Bronchial epithelial cell (primary cell): Measurements from ENCODE around the gene CCDC85C. TPM values are rescaled to one million over a fixed set of nuclear protein-coding genes. Genes with fewer than 3 reads are reported as not detected.

ENCODE experiments used
- DNase-seq: peaks from one replicate; pipeline ENCODE4 v3.0.0-alpha.2; 2010; ENCODE audit warnings: low read depth
- FAIRE-seq: peaks from 2 replicates; lab custom pipeline; 2011; peaks lifted over from hg19 to GRCh38; lab: Jason Lieb, UNC
- H3K27me3 ChIP-seq: 2 replicates; pipeline ENCODE4 v1.5.1; 2011; ENCODE audit warnings: low read length; ENCODE audit not compliant: control insufficient read depth, insufficient read depth
- H3K36me3 ChIP-seq: 2 replicates; pipeline ENCODE4 v1.5.1; 2011; ENCODE audit warnings: low read length; ENCODE audit not compliant: control insufficient read depth, insufficient read depth
- H3K4me3 ChIP-seq: 2 replicates; pipeline ENCODE4 v1.5.1; 2011; ENCODE audit warnings: mild to moderate bottlenecking, low read depth, low read length, control low read depth
- total RNA-seq: library from RNA; depleted of rRNA; stranded (reverse); fragments of >200 nt; gene quantifications from 2 replicates; pipeline ENCODE4 v1.2.1, GENCODE V29; 2014
- TF ChIP-seq, protein P1 (sequence below): IDR thresholded peaks from 2 replicates; pipeline ENCODE4 v1.5.1; 2011; ENCODE audit warnings: mild to moderate bottlenecking, moderate library complexity, low read length, control low read depth, inconsistent platforms; ENCODE audit not compliant: insufficient read depth, severe bottlenecking

The CCDC85C gene
- total RNA-seq, 1 donor from 2014 or later, result 26.6 TPM

DNA sequence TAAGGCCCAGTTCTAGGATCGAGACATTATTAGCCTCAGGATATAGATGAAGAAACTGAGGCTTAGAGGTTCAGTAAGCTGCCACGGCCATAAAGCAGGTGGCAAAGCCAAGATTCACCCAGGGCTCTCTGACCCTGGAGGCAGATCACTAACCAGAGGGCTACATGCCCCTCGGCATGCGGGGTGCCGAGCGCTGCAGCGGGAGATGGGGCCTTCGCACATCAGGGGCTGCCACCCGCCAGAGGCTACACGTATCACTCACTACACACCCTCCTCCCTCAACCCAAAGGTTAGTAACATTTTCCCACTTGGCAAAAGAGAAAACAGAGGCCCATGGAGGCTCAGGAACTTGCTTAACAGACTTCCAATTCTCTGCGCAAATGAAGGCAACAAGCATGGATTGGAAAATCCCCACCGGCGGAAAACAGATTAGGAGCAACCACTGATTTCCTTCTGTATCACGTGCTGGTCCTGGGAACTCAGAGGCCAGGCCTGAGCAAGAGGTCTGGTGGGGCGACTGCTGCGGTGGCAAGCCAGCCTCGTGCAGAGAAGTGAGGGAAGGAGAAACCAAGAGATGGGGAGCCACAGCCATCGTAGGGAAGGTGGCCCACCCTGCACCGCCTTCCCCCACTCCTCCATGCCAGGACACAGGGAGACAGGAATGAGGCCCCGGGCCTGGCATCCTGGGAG, 6.0 kb downstream of the CCDC85C start:
- Histone ChIP-seq H3K36me3 (no peaks in the 10 kb centered on the region), H3K27me3 (no peaks in the 10 kb centered on the region), H3K4me3 (no peak overlapping the region)
- TF ChIP-seq, protein P1, sequence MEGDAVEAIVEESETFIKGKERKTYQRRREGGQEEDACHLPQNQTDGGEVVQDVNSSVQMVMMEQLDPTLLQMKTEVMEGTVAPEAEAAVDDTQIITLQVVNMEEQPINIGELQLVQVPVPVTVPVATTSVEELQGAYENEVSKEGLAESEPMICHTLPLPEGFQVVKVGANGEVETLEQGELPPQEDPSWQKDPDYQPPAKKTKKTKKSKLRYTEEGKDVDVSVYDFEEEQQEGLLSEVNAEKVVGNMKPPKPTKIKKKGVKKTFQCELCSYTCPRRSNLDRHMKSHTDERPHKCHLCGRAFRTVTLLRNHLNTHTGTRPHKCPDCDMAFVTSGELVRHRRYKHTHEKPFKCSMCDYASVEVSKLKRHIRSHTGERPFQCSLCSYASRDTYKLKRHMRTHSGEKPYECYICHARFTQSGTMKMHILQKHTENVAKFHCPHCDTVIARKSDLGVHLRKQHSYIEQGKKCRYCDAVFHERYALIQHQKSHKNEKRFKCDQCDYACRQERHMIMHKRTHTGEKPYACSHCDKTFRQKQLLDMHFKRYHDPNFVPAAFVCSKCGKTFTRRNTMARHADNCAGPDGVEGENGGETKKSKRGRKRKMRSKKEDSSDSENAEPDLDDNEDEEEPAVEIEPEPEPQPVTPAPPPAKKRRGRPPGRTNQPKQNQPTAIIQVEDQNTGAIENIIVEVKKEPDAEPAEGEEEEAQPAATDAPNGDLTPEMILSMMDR, result no peak
- no peak for FAIRE-seq
- DNase-seq, result no peak

GRCh38 chr14:99596772-99597171, 7.2 kb downstream of the CCDC85C start:
- H3K36me3 ChIP-seq, result no peaks in the 10 kb centered on the region
- no peak overlapping the region for H3K4me3 ChIP-seq
- FAIRE-seq (no peak), DNase-seq (no peak)
- TF ChIP-seq, protein P1, result no peak
- no peaks in the 10 kb centered on the region for H3K27me3 ChIP-seq

GRCh38 chr14:99596071-99596627, 7.9 kb downstream of the CCDC85C start:
- TF ChIP-seq, protein P1, result no peak
- Histone ChIP-seq H3K27me3 (no peaks in the 10 kb centered on the region), H3K4me3 (no peak overlapping the region), H3K36me3 (no peaks in the 10 kb centered on the region)
- FAIRE-seq, result no peak
- DNase-seq, result peak; percentile 27

DNA sequence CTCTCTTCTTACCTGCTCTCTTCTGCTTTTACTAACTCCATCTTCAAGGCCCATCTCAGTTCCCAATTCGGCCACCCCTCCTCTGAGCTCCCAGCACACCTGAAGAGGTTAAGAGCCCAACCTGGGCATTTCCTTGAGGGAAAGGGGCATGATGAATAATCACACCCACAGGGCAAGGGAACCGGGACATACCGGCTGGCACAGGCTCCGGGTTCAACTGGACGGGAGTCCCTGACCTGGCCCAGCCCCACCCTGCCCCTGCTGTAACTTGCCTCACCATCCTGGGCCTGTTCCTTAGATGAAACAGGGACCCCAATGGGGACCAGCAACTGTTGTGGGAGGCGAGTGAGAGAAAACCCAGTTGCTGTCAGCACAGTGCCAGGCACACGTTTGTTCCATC, 8.5 kb downstream of the CCDC85C start:
- DNase-seq (no peak), FAIRE-seq (no peak)
- TF ChIP-seq, protein P1, result no peak
- no peaks in the 10 kb centered on the region for H3K27me3 ChIP-seq
- no peak overlapping the region for H3K4me3 ChIP-seq
- H3K36me3 ChIP-seq, result no peaks in the 10 kb centered on the region

DNA sequence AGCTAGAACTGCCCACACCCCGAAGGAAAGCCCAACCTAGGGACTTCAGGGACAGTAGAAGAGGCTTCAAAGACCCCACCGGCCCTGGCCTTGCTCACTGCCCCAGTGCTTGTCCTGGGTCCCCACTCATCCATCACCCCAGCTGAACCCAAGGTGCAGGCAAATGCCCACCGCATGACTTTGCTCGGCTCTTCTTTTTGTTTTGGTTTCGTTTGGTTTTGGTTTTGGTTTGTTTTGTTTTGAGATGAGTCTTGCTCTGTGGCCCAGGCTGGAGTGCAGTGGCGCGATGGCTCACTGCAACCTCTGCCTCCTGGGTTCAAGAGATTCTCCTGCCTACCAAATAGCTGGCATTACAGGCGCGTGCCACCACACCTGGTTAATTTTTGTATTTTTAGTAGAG, 9.0 kb downstream of the CCDC85C start:
- H3K36me3 ChIP-seq, result no peaks in the 10 kb centered on the region
- no peak for FAIRE-seq
- TF ChIP-seq, protein P1, result no peak
- no peak for DNase-seq
- no peaks in the 10 kb centered on the region for H3K27me3 ChIP-seq
- H3K4me3 ChIP-seq, result no peak overlapping the region
